ENCODE data around the gene ASAP3.

Gene ASAP3

GRCh38 chr1:23400324-23401114 is 83.5 kb downstream of the ASAP3 start:
- TF ChIP-seq, protein P1, sequence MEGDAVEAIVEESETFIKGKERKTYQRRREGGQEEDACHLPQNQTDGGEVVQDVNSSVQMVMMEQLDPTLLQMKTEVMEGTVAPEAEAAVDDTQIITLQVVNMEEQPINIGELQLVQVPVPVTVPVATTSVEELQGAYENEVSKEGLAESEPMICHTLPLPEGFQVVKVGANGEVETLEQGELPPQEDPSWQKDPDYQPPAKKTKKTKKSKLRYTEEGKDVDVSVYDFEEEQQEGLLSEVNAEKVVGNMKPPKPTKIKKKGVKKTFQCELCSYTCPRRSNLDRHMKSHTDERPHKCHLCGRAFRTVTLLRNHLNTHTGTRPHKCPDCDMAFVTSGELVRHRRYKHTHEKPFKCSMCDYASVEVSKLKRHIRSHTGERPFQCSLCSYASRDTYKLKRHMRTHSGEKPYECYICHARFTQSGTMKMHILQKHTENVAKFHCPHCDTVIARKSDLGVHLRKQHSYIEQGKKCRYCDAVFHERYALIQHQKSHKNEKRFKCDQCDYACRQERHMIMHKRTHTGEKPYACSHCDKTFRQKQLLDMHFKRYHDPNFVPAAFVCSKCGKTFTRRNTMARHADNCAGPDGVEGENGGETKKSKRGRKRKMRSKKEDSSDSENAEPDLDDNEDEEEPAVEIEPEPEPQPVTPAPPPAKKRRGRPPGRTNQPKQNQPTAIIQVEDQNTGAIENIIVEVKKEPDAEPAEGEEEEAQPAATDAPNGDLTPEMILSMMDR (IDR thresholded peaks at IDR 0.05; ENCODE audit: low read depth, low read length), result no peak
- no peak for DNase-seq (ENCODE audit: extremely low read depth, low read depth)

DNA sequence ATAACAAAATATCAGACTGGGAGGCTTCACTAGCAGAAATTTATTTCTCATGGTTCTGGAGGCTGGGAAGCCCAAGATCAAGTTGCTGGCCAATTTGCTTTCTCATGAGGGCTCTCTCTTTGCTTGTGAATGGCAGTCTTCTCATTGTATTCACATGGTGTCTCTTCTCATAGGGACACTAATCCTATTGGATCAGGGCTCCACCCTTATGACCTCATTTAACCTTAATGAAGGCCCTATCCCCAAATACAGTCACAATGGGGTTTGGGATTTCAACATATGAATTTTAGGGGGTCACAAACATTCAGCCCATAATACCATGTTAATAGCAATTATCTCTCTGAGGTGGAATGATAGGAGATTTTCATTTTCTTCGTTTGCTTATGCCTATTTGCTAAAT is 84.8 kb downstream of the ASAP3 start:
- TF ChIP-seq, protein P1 (IDR thresholded peaks at IDR 0.05; ENCODE audit: low read depth, low read length), result no peak
- DNase-seq (ENCODE audit: extremely low read depth, low read depth), result no peak

DNA sequence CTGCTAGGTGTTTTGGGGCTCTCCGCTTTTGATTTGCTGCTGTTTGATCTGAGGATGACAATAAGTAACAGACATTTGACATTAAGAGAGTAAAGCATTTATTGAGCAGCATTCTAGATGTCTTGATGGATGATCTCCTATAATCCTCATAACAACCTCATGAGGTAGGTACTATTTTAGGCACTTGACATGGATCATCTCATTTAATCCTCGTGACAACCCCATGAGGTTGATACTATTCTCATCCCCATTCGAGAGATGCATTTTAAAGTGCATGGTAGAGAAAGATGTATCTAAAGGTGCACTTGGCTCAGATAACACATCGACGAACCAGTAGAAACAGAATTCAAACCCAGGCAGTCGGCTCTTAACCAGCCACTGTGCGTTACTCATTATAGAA is 86.1 kb downstream of the ASAP3 start:
- DNase-seq (ENCODE audit: extremely low read depth, low read depth), result no peak

DNA sequence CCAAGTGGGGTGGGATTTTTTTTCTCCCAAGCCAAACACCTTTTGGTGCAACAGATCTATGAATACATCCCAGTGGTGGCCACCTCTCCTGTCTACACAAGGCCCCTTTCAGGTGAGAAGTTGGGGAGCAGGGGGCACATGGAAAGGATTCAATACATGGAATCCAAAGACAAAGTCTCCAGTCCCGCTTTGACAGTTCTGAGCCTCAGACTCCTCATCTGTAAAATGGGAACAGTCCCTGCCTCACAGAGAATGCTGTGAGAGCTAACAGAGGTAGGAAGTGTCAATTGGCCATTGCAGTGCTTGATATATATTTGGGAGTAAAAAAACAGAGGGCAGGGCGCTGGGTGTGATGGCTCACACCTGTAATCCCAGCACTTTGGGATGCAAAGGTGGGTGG is 87.6 kb downstream of the ASAP3 start:
- TF ChIP-seq, protein P1 (IDR thresholded peaks at IDR 0.05; ENCODE audit: low read depth, low read length), result no peak
- DNase-seq (ENCODE audit: extremely low read depth, low read depth), result no peak

More for the DNA sequence above, 86.1 kb downstream of the ASAP3 start:
- TF ChIP-seq, protein P1 (IDR thresholded peaks at IDR 0.05; ENCODE audit: low read depth, low read length), result no peak

DNA sequence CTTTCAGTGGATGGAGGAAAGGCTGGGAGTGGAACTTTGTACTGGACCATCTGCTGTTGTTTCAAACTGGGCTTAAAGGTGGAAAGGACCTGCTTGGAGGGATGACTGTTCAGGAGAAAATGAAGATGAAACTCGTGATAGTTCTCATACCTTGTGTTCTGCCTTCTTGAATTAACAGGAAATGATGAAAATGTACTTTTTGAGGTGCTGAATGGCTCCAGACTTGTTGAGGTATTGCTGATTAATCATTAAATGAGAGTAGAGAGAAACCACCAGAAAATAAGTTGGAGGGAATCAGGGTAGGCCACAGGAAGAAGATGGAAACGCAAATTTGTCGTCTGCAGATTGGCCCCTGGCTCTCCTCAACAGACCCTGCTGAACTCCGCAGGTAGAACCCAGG is 88.1 kb downstream of the ASAP3 start:
- no peak for DNase-seq (ENCODE audit: extremely low read depth, low read depth)
- TF ChIP-seq, protein P1 (IDR thresholded peaks at IDR 0.05; ENCODE audit: low read depth, low read length), result no peak

DNA sequence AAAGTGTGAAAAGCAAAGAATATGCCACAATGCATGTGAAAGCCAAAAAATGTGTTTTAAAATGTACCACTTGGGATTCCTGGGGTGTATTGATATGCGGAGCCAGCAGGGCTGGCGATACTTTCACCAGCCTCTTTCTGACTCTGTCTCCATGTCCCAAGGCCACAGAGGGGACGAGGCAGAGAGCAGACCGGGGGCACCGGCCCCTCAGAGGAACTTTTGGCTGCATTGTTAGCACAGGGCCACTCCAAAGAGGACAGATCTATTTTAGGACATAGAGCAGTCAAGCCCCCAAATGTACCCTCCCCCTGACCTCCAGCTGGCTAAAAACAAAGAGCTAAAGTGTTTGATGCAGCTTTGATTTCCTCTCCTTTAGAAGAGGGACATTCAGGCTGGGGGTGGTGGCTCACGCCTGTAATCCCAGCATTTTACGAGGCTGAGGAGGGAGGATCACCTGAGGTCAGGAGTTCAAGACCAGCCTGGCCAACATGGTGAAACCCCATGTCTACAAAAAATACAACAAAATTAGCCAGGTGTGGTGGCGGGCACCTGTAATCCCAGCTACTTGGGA is 88.7 kb downstream of the ASAP3 start:
- DNase-seq (ENCODE audit: extremely low read depth, low read depth), result no peak

DNA sequence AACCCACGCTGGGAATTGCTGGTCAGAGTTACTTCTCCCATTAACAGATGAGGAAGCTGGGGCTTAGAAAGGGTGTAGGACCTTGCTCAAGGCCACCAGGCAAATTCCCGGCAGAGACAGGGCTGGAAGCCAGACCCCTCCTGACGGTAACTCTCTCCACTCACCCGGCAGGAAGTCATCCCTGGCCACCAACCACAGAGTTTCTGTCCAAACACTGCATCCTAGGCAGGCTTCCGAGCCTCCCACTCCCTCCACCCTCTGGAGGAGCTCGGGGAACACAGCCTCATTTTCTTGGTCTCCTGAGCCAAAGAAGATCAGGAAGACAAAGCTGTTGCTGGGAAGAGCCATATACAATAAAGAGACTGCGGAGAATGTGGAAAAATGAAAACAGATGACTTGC is 89.3 kb downstream of the ASAP3 start:
- TF ChIP-seq, protein P1 (IDR thresholded peaks at IDR 0.05; ENCODE audit: low read depth, low read length), result peak; percentile 26
- peak; percentile 74 for DNase-seq (ENCODE audit: extremely low read depth, low read depth)

More for the DNA sequence above, 88.7 kb downstream of the ASAP3 start:
- TF ChIP-seq, protein P1 (IDR thresholded peaks at IDR 0.05; ENCODE audit: low read depth, low read length), result no peak

All from AG09319 (cell line).